Spleen (tissue), 7 donors: ENCODE measurements around the gene SDK1.

Experiments used
- CTCF ChIP-seq, 11 experiments: fragments of 200-600 bp in 7 of 11; fragments of 450-650 bp in 4 of 11; sonication (generic) in 4 of 11; IDR thresholded peaks in 8 of 11; conservative IDR thresholded peaks in 3 of 11; 1 replicate in 7 of 11; 2 replicates in 4 of 11; pipeline versions ENCODE4 v1.4.0 to v1.8.0; 2016 to 2021; ENCODE audit warnings: antibody characterized with exemption in 11 of 11, inconsistent platforms in 4 of 11, mild to moderate bottlenecking in 1 of 11
- POLR2AphosphoS5 ChIP-seq, 3 donors: sonication (generic); formaldehyde crosslinking; IDR thresholded peaks; one replicate each; pipeline ENCODE4 v1.5.1; 2017; ENCODE audit warnings: antibody characterized with exemption in 3 of 3
- donor health status: DM: no; HTN: no; CAD: no; lungs with moderate emphysema.
- donor health status: DM: no; HTN: no; CAD: no.
- donor health status: DM: no; HTN: no; CAD: no.

GRCh38 chr7:3380034-3380433 lies 79.0 kb downstream of the SDK1 start:
- TF ChIP-seq CTCF (IDR thresholded peaks at IDR 0.05 in 8 of 11, conservative IDR thresholded peaks at IDR 0.05 in 3 of 11) (no peak), POLR2AphosphoS5 (IDR thresholded peaks at IDR 0.05) (no peak)
